ENCODE results near the gene MAN1A1.

Gene MAN1A1

DNA sequence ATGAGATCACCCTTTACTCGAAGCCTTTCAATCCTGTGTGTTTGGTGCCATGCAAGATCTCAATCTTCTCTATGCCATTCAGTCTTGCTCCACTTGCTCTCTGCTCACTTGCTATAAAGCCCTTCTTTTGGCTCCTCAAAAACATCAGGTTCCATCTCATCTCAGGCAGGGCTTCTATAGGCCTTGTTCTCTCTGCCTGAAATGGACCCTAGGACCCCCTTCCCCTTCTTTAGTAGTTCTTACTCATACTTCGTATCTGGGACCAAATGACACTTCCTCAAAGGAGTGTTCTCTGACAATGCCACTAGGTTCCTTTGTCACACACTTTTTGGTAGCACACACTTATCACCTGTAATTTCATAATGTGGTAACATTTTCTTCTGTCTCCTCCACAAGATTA is 154.4 kb downstream of the MAN1A1 start:
- DNase-seq (ENCODE audit: low spot score) = no peak

DNA sequence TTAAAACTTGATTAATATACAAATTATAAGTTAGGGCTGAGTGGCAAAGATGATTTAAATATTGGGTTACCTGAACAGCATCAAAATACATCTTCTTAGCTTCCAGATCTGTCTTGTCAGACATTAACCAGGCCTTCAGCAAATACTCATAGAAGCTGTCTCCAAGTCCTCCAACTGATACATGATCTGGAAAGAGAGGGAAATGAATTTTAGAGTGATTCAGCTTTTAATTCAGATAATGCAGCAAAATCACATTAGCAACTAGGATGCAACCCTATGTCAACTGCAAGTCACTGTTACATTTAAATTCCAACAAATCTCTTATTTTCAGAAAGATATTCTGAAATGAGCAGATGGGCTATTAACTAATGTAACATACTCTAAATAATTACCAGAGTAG is 155.9 kb downstream of the MAN1A1 start:
- DNase-seq (ENCODE audit: low spot score) = no peak

DNA sequence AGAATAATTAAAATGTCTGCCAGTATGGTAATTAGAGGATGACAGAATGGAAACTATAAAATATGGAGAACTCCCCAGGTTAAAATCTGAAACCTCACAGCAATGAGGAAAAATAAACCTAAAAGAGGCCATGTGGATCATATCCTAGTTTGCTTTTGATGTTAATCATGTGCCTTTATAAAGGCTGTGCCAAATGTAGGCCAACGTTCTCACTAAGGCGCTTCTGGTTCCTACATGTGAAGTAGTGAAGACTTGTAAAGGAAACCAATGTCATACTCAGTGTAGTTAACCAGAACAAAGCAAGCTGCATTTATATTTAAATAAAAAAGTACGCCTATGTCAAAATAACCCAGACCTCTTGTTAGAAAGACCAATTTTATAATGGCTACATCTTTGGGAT is 157.4 kb downstream of the MAN1A1 start:
- no peak for DNase-seq (ENCODE audit: low spot score)

DNA sequence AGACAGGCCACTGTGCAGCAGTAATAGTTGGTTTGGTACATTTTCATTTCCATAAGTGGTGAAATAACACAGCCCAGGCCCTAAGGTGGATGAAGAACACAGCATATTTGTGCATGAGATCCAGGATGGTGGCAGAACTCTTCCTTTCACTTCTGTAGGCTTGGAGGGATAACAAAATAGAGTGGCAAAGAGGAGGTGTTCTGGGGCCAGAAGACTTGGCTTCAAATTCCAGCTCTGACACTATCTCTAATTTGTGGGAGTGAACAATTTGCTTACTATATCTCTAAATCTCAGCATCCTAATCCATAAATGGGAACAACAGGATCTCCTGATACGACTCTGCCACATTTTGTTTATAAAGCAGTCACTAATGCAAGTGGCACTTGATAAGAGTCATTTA is 159.4 kb downstream of the MAN1A1 start:
- DNase-seq (ENCODE audit: low spot score) = no peak

DNA sequence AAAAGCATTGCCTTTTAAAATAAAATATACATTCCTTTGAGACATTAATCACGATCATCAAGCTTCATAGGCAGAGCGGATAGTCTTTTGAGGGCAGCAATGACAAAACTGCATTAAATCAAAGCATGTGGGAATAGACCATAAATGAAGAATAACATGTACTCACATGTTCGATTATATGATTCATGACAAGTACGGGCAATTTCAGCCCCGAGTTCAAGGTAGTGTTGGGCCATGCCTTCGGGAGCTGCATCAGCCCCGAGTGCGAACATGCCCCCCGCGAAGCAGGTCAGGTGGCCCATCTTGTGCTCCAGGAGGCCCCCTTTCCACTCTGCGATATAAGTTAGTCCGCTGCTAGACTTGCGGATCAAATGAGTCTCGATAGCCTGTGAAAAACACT is 160.1 kb downstream of the MAN1A1 start:
- DNase-seq (ENCODE audit: low spot score) = no peak

DNA sequence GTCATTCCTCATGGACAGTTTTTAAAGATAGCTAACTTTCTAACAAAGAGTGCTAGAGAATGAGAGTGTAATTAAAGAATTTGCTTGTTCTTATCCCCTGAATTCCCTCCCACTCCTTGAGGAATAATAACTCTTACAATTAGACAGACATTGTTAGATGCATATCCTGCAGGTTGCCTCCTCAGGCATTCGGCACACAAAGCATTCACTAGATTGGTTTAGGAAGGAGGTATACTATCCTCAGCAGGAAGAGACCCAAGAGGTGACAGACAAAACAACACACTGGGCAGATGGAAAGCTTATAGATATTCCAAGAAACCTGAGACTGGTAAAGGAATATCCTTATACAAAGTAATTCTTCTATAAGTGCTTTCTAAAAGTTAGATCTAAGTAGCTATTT is 162.0 kb downstream of the MAN1A1 start:
- DNase-seq (ENCODE audit: low spot score) = no peak

DNA sequence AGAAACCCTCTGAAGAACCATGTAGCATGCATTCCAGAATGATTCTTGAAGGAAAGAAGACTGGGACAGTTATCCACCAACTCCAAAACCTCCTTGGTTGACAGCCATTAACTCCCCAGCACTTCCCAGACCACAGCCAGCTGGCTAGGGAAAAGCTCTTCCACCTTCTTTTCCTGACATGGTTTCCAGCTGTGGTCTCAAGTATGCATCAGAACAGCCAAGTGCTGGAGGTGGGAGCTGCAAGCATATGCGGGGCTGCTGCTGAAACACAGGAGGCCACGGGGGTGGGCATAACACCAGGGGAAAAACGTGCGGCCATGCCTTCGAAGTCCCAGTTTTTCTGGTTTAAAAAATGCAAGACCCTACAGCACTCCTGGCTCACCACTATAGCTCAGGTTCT is 163.1 kb downstream of the MAN1A1 start:
- DNase-seq (ENCODE audit: low spot score) = no peak

DNA sequence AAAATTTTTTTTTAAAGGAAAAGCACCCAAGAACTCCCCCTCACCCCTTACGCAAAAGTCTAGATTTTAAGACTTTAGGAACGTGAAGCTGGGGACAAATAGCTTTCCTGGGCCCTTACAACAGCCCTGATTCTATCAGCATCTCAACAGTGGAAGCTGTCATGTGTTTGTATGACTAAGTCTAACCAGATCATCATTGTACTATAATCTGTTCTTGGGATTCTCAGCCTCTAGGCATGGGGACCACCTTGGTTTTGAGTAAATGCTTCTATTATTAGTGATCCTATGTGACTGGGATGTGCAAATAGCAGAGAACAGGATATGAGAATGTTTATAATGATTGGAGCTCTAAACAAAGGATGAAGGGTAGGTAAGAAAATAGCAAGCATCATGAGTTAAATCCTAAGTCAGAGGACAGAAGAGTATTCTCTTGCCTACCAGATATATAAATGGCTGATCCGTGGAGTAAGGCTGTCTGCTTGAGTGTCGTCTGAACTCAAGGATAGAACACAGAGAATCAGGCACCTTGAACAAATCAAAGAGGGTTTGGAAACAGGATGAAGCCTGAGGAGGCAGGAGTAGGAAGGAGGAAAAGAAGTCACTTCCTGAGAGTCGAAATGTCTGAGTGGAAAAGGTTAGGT is 165.4 kb downstream of the MAN1A1 start:
- DNase-seq (ENCODE audit: low spot score) = no peak

DNA sequence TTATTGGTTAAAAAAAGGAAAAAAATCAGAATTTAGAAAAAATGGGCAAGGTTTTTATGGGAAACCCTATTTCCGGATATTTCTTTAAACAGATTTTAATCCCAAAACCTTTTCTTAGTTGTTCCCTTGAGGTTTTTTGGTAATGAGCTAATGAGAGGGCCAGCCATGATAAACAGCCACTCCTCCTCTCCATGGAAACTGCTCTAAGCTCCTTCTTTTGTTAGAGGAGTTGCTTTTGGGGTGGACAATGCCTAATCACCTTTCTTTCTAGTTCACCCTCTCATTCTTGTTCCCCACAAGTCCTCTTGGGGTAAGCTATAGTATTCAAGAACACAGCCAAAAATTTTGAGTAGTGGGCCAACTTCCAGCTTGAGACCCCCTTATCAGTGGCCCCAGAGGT is 166.1 kb downstream of the MAN1A1 start:
- no peak for DNase-seq (ENCODE audit: low spot score)

DNA sequence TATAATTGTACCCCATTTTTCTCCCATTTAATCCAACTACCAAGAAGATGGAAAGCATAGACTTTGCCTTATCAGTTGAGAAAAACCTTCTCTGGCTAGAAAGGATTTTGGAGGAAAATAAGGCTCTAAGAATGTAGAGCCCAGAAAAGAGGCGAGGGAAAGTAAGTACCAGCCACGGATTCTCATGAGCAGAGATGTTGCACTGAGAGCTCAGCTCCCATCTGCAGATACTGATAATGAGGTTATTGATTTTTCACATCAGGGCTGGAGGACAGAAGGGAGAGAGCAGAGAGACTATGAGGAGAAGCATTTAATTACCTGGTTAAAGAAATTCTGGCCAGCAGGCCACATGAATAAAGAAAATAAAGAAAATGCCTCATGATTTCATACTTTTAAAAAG is 166.7 kb downstream of the MAN1A1 start:
- DNase-seq (ENCODE audit: low spot score) = no peak

DNA sequence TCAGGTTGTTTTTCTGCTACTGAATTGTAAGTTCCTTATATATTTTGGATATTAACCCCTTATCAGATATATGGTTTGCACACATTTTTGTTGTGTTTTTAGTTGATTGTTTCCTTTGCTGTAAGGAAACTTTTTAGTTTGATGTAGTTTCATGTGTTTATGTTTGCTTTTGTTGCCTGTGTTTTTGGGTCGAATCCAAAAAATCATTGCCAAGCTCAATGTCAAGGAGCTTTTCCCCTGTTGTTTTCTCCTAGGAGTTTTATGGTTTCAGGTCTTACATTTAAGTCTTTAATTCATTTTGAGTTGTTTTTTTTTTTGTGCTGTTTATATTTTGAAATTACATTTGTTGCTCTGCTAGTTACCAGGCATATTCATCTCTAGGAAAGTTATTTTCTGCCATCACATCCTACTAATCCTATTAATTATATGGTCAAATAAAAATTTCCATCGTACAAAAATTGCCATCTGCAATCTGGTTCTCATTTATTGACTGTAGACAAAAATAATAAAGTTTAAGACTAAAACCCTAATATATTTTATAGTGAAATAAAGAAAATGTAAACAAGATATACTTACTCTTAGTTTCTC is 167.3 kb downstream of the MAN1A1 start:
- no peak for DNase-seq (ENCODE audit: low spot score)

DNA sequence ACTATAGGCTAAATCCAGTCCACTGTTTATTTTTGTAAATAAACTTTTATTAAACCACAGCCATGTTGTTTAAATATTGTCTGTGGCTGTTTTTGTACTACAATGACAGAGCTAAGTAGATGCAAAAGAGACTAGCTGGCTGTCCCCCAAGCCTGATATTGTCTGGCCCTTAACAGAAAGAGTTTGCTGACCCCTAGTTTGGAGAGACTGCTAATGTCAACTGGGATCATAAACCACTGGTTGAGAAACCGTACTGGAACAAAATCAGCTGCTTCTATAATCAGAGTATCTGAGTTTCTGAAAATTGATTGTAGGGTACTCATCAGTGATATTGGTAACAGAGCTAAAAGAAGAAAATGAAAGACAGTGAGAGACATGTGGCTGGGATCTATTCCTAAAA is 168.5 kb downstream of the MAN1A1 start:
- DNase-seq (ENCODE audit: low spot score) = no peak

DNA sequence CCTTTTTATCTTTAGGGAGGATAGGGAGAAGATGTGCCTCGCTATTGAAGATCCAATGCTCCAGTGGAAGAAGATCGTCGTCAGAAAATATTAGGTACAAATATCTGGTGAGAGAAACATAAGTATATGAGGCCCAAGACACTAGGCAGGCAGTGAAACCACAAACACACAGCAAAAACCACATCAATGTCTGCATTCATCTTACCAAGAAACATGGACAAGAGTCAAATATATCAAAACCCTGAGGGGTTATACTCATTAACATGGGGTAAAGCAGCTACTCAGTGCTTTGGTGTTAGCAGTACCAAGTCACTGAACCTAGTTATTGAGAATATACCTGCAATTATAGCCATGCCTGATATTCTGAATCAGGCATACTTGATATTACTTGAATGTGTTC is 169.7 kb downstream of the MAN1A1 start:
- no peak for DNase-seq (ENCODE audit: low spot score)

DNA sequence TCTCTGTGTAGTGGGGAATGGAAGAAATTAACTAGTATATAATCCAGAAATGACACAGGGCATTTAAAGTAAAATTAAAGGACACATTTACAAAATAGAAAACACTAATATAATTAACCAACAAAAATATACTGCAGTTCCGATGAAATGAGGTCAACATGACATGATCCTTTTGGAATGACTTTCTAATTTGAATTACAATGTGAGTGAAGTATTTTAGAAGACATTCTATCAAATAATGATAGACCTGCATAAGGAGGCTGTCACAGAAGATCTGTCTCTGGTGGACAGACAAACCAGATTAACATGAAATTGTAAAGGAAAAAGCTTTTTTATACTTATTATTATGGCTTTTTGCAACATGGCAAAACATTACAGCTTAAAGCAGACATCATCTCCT is 170.5 kb downstream of the MAN1A1 start:
- no peak for DNase-seq (ENCODE audit: low spot score)

DNA sequence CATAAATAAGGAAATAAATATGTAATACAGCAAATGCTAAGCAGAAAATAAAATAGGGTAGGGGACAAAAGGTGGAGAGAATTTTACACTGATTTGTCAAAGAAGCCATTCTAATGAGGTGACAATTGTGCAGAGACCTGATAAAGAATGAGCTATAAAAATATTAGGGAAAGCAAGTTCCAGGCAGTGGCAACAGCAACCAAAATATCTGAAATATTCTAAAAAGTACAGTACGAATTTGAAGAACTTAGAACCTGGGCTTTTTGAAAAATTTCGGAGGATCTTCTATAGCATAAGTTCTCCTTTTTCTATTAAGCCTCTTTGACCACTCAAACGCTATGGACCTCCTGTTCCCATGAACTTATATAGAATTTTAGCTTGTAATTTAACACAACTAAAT is 173.1 kb downstream of the MAN1A1 start:
- DNase-seq (ENCODE audit: low spot score) = no peak

DNA sequence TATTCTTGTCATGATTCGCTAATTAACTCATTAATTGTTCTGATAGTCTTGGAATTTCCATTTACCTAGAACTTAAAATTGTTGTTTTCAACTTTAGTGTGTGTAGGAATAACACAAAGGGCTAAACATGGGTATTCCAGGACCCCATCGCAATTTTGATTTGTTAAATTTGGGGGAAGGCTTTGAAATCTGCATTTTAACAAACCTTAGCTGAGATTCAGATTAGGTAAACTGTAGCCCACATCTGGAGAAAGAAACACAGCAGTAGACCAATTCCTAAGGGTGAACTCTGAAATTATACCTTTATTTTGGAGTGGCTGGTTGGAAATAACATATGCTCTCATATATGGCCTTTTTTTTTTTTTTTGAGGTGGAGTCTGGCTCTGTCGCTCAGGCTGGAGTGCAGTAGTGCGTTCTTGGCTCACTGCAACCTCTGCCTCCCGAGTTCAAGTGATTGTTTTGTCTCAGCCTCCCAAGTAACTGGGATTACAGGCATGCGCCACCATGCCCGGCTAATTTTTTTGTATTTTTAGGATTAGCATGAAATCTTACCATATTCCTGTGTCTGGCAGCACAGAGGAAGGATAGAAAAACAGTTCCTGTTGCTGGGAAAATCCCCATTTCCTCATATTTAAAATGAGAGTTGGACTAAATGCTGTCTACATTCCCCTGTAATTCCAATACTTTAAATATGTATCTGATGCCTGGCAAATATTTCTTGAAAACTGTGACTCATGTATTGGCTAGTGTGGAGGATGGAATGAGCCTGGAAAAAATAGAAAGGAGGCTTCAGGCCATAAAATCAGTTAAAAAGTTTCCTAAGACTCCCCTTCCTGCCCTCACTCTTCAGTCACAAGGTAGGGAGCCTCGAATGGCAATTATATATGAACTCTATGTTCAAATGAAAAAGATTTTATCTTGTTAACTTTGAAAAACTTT is 174.4 kb downstream of the MAN1A1 start:
- DNase-seq (ENCODE audit: low spot score) = no peak

DNA sequence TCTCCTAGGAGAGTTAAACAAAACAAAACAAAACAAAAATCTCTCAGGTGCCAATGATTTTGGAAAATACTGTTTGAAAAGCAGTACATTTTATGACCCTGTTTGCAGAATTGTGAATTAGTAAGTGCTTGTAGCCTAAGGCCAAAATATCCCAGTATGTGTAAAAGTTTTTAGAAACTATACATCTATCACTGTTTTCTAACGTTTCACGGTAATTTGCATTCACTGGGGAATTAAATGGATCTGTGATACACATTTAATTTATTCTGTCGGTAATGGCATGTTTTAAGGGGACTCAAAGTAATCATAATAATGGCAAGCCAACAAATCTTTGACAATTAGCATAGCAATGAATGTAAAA is 175.5 kb downstream of the MAN1A1 start:
- no peak for DNase-seq (ENCODE audit: low spot score)

DNA sequence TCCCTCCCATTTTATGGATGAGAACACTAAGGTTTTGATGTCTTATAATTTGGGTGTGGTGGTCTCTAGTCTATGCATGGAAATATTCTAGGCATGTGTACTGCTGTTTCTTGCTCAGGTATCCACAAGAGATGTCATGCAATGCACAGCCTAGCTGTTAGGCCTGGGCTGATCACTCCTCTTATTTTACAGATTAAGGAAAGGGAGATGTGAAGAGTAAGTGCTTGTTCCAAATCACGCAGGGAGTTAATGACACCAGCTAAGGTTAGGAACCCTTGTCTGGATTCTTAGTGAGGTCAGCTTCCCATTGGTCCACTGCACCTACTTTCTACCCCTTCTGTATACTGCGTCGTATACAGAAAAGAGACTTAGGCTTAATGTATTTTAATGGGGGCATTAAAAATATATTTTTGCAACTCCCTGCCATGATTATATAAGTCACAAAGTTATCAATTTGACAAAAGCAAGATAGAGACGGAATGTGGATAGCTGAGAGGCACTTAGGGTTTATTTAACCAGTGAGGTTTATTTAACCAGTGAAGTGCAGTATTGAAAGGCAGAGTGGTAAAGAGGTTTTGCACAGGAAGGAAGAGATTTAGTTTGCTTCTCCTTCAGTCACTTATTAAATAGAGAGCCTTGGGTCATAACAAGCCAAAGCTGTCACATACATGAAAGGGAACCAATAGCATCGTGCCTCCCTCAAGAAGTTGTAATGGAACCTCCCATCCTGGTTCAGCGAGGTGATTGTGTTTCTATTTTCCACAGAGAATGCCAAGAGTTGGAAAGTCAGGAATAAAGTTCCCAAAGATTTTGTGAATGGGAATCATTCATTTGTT is 176.1 kb downstream of the MAN1A1 start:
- DNase-seq (ENCODE audit: low spot score) = no peak

DNA sequence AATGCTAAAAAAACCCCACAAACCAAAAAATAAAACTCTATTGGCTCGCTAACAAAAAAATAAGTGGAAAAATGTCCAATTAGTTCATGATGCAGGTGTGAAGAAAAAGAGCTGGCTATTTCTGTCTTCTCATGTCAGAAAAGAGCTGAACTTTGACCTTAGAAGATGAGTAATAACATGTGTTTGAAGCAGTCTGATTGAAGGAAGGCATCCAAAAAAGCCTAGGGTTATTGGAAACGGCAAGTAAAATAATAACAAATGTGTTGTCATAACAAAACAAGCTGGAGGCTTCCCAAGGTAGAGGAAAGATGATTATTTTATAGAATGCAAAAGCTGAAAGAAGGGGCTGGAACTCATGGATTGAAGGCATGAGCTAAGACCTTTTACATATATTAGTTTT is 176.7 kb downstream of the MAN1A1 start:
- no peak for DNase-seq (ENCODE audit: low spot score)

DNA sequence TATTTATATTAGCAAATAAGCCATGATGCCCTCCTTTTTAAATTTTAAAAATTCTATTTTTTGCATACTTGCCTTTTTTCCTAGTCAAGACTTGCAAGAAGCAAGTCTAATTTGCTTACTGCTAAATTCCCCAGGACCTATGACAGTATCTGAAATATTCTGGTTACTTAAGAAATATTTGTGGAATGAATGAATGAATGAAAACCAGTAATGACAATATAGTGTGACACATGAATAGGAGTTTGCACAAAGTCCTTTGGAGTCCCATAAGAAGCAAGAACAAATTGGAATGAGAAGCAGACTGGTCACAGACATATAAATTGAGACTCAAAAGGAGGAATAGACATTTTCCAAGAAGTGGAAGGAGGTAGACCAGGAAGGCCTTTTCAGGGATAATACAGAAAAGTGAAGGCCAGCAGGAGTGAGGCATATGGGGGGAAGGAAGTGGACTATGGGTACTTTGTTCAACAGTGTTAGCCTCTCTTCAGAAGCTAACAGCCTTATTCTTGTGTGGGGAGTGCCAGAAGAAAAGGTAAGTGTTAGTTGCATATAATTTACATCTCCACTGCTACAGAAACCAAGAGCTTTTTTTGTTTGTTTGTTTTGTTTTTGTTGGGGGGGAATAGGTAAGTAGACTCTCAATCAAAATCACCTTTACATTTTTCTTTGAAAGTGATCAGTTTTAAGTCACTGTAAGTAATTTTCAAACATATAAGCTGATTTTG is 177.5 kb downstream of the MAN1A1 start:
- DNase-seq (ENCODE audit: low spot score) = no peak

DNA sequence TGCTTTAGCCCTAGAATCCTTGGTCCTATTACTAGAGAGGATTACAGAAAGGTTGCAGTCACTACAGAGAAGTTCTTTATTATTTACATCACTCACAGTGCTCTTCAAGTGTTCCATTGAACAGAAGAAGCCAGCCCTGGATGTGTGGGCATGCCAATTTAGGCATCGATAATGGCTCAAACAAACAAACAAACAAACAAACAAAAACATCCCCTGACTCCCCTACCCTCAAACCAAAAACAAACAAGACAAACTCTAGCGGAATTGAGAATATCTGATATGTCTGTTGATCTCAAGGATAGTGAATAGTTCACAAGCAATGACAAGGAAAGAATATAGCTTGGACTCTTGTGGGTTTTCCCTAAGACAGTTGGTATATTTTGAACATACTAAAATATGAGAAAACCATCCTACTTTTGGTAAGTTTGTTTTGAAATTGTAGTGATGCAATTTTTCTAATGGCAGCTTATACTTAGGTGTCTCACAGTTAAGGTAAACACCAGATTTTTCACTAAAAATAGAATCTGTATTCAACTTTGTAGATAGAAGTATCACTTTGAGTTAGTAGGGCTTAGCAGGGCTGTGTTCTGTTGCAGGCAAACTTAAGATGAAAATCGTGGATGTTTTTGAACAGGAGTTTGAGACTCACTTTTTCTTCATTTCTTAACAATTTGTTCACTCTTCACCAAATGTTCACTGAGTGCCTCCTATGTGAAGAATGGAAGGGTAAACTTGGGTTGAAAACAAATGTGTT is 178.3 kb downstream of the MAN1A1 start:
- DNase-seq (ENCODE audit: low spot score) = no peak
